LNCaP clone FGC (cell line): ENCODE results near the gene SEC22C.
A peak's percentile ranks its signal among the peaks of the same experiment; 100 is the strongest.
"Not testable (repeated sequence)": the region's sequence is repeated elsewhere in the genome, so short reads cannot be mapped to it uniquely, and the experiment has no call there.

Experiments used
- DNase-seq: peaks from one replicate; pipeline ENCODE4 v3.0.0-alpha.2; 2011; ENCODE audit warnings: low read depth
- H3K4me3 ChIP-seq: 2 replicates; pipeline ENCODE4 v1.5.1; 2011; ENCODE audit warnings: mild to moderate bottlenecking, low read depth, low read length, control low read depth
- TF ChIP-seq, protein P1 (sequence below): IDR thresholded peaks from 2 replicates; pipeline ENCODE4 v1.5.1; 2012; ENCODE audit warnings: mild to moderate bottlenecking; ENCODE audit not compliant: control insufficient read depth, insufficient read depth; ENCODE audit errors: extremely low read depth

Gene SEC22C

GRCh38 chr3:42578054-42578453 lies 3.7 kb downstream of the SEC22C start:
- TF ChIP-seq, protein P1, sequence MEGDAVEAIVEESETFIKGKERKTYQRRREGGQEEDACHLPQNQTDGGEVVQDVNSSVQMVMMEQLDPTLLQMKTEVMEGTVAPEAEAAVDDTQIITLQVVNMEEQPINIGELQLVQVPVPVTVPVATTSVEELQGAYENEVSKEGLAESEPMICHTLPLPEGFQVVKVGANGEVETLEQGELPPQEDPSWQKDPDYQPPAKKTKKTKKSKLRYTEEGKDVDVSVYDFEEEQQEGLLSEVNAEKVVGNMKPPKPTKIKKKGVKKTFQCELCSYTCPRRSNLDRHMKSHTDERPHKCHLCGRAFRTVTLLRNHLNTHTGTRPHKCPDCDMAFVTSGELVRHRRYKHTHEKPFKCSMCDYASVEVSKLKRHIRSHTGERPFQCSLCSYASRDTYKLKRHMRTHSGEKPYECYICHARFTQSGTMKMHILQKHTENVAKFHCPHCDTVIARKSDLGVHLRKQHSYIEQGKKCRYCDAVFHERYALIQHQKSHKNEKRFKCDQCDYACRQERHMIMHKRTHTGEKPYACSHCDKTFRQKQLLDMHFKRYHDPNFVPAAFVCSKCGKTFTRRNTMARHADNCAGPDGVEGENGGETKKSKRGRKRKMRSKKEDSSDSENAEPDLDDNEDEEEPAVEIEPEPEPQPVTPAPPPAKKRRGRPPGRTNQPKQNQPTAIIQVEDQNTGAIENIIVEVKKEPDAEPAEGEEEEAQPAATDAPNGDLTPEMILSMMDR: no peak
- DNase-seq: no peak
- H3K4me3 ChIP-seq: no peak overlapping the region

- no peak for DNase-seq
- TF ChIP-seq, protein P1: no peak
- no peak overlapping the region for H3K4me3 ChIP-seq
Observed at GRCh38 chr3:42575137-42575741, 6.5 kb downstream of the SEC22C start.

GRCh38 chr3:42572278-42572677 lies 9.5 kb downstream of the SEC22C start:
- no peak for DNase-seq
- no peak overlapping the region for H3K4me3 ChIP-seq
- TF ChIP-seq, protein P1: peak; percentile 31; the same call in 1 of the 2 replicates

DNA sequence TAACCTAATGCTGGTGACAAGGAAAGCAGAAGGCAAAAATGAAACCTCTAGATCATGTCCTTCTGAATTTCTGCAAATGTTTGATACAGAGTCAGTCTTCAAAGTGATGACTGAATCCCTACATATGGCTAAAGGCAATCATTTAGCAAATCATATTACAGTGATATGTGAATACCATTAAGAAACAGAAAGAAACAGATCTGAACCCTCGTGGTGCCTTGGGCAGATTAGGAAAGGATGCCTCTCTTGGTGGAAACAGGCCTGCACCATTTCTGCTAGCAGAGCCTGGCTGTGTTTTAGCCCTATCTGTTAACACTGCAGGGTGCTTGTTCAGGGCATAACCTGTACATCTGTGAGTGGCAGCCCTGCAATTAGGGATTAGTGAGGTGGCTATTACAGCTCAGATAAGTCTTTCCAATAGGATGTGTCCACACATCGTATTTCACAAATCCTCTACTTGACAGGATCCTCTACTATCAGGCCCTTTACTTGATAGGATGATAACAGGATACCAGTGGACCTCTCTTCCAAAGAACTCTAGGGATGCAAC lies 12.1 kb downstream of the SEC22C start:
- DNase-seq: no peak
- H3K4me3 ChIP-seq: no peak overlapping the region
- TF ChIP-seq, protein P1: no peak

DNA sequence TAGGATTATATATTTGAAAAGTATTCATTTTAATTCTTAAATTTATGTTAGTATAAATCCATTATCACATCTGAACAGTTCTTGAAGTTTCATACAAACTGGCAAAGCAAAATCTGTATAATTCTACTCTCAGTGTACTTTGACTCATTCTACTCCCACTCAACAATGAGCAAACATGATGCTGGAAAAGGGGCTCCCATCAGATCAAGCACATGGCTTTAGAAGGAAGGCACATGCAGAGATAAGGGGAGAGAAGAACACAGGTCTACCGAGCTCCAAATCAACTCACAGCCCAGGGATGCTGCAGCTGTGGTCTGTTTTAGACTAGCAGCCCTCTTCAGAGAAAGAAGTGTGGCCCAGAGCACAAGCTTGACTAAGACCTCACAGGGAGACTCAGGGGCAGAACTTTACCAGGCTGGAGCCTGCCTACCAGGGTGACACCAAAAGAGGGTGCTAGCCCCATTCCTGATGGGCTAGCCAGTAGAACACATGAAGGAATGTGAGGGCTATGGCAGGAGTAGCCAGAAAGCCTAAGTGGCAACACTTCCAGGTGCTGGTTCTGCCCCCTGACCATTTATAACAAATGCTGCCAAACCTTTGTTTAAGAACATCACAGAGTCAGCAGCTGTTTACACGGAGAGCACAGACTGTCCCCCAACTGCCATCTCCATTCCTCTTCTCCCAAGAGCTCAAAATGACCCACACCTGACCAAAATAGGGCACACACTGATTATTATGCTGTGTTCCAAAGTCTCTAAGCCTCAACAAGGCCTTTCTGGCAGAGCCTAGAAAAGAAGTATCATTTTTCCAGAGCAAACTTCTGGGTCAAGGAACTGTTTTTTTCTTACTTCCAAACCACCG lies 19.5 kb downstream of the SEC22C start:
- TF ChIP-seq, protein P1: no peak
- no peak overlapping the region for H3K4me3 ChIP-seq
- DNase-seq: peak; percentile 65

GRCh38 chr3:42557854-42558253 lies 23.9 kb downstream of the SEC22C start:
- TF ChIP-seq, protein P1: peak; percentile 54
- no peak for DNase-seq
- no peak overlapping the region for H3K4me3 ChIP-seq

DNA sequence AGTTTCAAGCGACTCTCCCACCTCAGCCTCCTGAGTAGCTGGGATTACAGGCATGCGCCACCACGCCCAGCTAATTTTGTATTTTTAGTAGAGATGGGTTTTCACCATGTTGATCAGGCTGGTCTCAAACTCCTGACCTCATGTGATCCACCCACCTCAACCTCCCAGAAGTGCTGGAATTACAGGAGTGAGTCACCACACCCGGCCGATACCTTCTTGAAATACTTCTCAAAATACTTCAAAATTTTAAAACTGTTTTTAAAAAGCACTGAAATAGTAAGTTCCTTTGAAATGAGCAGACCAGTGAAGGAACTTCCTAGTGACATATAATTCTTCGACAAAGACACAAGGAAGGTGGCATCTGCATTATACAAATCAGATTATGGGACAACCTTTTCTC lies 24.9 kb downstream of the SEC22C start:
- DNase-seq, H3K4me3 ChIP-seq: not testable (repeated sequence)
